Lower lobe of right lung (tissue), 2 donors: ENCODE data around the gene PILRA. TPM values are rescaled to one million over a fixed set of nuclear protein-coding genes. Genes with fewer than 3 reads are reported as not detected.
"Not testable (repeated sequence)": the region's sequence is repeated elsewhere in the genome, so short reads cannot be mapped to it uniquely, and the experiment has no call there.

Experiments
- ATAC-seq, 2 donors: fragments of 200-7000 bp; cut with Tn5 transposase; one replicate each; pipeline ENCODE4 v1.9.1; 2020 to 2022; ENCODE audit warnings: mild to moderate bottlenecking in 2 of 2, moderate library complexity in 2 of 2
- DNase-seq: peaks from one replicate; pipeline ENCODE4 v3.0.0-alpha.2; 2020
- H3K27ac ChIP-seq: fragments of 200-600 bp; one replicate; pipeline ENCODE4 v1.8.0; 2022
- H3K27me3 ChIP-seq: fragments of 200-600 bp; one replicate; pipeline ENCODE4 v1.8.0; 2022; ENCODE audit warnings: low read depth
- H3K36me3 ChIP-seq: fragments of 200-600 bp; one replicate; pipeline ENCODE4 v1.8.0; 2022; ENCODE audit warnings: mild to moderate bottlenecking
- H3K4me1 ChIP-seq: fragments of 200-600 bp; one replicate; pipeline ENCODE4 v1.8.0; 2022
- H3K4me3 ChIP-seq: fragments of 200-600 bp; one replicate; pipeline ENCODE4 v1.8.0; 2022; ENCODE audit warnings: mild to moderate bottlenecking
- H3K9me3 ChIP-seq: fragments of 200-600 bp; one replicate; pipeline ENCODE4 v1.8.0; 2022
- intact Hi-C: fragments of 100-400 bp; cut with DNase I; formaldehyde crosslinking; loops from one replicate; pipeline ENCODE4 v1.11.0; 2022
- total RNA-seq: library from RNA; stranded (reverse); fragmentation: NEBNext Ultra II Directional; extraction: Animal tissue kit (Norgen Biotek cat#: 25700); gene quantifications from one replicate; pipeline ENCODE4 v1.2.1, GENCODE V29; 2021
- TF ChIP-seq, protein P1 (sequence below): fragments of 200-600 bp; IDR thresholded peaks from one replicate; pipeline ENCODE4 v1.8.0; 2022; ENCODE audit warnings: antibody characterized with exemption, mild to moderate bottlenecking
- donor health status: DM: no; HTN: yes; CAD: no; lungs with severe emphysema.

The PILRA gene
- total RNA-seq, 1 donor from 2014 or later, result 48.7 TPM

DNA sequence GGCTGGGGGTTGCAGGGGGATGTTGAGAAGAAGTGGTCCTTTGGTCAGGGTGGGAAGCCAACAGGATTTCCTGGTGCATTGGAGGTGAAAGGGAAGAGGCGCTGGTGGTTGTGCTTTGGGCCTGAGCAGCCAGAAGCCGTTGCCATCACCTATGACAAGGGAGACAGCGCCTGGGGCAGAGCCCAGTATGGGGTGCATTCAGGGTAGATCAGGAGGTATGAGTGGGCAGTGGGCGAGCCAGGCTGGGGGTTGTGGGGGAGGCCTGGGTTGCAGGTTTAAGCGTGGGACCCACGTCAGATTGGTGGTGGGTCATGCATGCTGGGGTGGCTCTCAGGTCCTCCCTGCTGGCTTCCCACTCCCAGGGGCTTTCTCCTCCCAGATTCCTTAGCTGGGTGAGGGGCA lies 21.6 kb upstream of the PILRA start:
- DNase-seq (no peak), ATAC-seq (no peak)
- no peaks in the 10 kb centered on the region for H3K27me3 ChIP-seq
- peaks cover 95% of the 10 kb centered on the region for H3K36me3 ChIP-seq
- H3K4me3 ChIP-seq, result no peak overlapping the region
- no peaks in the 10 kb centered on the region for H3K4me1 ChIP-seq
- TF ChIP-seq, protein P1, sequence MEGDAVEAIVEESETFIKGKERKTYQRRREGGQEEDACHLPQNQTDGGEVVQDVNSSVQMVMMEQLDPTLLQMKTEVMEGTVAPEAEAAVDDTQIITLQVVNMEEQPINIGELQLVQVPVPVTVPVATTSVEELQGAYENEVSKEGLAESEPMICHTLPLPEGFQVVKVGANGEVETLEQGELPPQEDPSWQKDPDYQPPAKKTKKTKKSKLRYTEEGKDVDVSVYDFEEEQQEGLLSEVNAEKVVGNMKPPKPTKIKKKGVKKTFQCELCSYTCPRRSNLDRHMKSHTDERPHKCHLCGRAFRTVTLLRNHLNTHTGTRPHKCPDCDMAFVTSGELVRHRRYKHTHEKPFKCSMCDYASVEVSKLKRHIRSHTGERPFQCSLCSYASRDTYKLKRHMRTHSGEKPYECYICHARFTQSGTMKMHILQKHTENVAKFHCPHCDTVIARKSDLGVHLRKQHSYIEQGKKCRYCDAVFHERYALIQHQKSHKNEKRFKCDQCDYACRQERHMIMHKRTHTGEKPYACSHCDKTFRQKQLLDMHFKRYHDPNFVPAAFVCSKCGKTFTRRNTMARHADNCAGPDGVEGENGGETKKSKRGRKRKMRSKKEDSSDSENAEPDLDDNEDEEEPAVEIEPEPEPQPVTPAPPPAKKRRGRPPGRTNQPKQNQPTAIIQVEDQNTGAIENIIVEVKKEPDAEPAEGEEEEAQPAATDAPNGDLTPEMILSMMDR, result no peak
- H3K27ac ChIP-seq, result no peak overlapping the region
- intact Hi-C loops, result no loop called here
- no peaks in the 10 kb centered on the region for H3K9me3 ChIP-seq

DNA sequence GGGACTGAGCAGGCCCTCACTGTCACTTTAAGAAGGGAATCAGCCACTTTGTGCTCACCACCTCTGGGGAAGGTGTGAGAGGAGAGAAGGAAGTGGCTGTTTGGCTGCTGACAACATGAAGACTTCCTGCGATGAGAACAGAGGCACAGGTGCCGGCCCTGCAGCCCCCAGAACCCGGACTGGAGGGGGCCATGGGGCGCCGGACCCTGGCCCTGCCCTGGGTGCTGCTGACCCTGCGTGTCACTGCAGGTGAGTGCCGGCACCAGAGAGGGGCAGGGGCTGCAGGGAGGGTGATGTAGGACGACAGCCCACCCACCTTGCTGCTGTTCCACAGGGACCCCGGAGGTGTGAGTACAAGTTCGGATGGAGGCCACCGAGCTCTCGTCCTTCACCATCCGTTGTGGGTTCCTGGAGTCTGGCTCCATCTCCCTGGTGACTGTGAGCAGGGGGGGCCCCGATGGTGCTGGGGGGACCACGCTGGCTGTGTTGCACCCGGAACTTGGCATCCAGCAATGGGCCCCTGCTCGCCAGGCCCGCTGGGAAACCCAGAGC lies 21.0 kb upstream of the PILRA start:
- intact Hi-C loops, result not testable (repeated sequence)

DNA sequence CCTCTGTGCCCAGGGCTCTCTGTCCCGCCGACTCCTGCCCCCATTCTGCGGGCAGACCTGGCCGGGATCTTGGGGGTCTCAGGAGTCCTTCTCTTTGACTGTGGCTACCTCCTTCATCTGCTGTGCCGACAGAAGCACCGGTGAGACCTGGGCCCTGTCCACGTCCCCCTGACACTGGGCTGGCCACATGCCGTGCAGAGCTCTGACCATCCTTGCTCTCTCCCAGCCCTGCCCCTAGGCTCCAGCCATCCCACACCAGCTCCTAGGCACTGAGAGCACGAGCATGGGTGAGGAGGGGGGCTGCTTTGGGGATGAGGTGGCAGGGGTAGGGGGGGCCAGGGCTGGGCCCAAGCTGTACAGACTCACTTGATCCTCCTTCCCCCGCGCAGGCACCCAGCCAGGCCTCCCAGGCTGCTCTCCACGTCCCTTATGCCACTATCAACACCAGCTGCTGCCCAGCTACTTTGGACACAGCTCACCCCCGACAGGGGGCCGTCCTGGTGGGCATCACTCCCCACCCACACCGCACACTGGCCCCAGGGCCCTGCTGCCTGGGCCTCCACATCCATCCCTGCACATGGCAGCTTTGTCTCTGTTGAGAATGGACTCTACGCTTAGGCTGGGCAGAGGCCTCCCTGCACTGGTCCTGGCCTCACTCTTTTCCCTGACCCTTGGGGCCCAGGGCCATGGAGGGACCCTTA lies 20.2 kb upstream of the PILRA start:
- no peaks in the 10 kb centered on the region for H3K4me1 ChIP-seq
- TF ChIP-seq, protein P1, result no peak
- H3K36me3 ChIP-seq, result peaks cover 95% of the 10 kb centered on the region
- H3K27ac ChIP-seq, result no peak overlapping the region
- H3K27me3 ChIP-seq, result no peaks in the 10 kb centered on the region
- no peaks in the 10 kb centered on the region for H3K9me3 ChIP-seq
- H3K4me3 ChIP-seq, result no peak overlapping the region
- ATAC-seq (peak in 1 of 2 donors; percentile 3), DNase-seq (no peak)
- intact Hi-C loops, result no loop called here

More for the DNA sequence above, 21.0 kb upstream of the PILRA start:
- not testable (repeated sequence) for DNase-seq, H3K4me1 ChIP-seq, H3K27me3 ChIP-seq, H3K27ac ChIP-seq, H3K9me3 ChIP-seq
- ATAC-seq, result peak; percentile 32 to 36
- H3K4me3 ChIP-seq, result peak overlapping the region; percentile 7
- H3K36me3 ChIP-seq, result peaks cover 95% of the 10 kb centered on the region

DNA sequence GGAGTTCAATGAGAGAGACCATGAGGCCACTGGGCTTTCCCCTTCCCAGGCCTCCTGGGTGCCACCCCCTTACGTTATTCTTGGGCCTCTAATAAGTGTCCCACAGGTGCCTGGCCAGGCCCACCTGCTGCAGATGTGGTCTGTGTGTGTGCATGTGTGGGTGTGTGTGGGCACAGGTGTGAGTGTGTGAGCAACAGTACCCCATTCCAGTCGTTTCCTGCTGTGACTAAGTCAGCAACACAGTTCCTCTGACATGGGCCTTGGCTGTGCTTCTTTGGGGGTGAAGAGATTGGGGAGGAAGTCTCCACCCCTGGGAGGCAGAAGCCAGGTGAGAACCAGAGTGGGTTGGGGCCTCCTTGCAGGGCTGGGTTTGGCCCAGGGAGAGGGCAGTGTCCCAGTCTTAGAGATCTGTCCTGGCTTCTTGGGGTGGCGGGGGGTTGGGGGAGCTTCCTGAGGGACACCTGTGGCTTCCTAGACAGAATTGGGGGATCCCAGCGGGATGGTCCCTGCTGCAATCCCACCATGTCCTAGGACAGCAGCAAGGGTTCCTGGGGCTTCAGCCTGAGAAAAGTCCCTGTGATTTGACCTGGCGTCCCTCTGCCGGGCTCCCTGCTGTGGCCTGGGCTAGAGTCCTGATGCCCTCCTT lies 19.5 kb upstream of the PILRA start:
- Histone ChIP-seq H3K36me3 (peaks cover 95% of the 10 kb centered on the region), H3K4me3 (no peak overlapping the region), H3K4me1 (no peaks in the 10 kb centered on the region), H3K27ac (no peak overlapping the region), H3K9me3 (no peaks in the 10 kb centered on the region), H3K27me3 (no peaks in the 10 kb centered on the region)
- intact Hi-C loops, result no loop called here
- TF ChIP-seq, protein P1, result no peak
- no peak for ATAC-seq
- DNase-seq, result no peak

DNA sequence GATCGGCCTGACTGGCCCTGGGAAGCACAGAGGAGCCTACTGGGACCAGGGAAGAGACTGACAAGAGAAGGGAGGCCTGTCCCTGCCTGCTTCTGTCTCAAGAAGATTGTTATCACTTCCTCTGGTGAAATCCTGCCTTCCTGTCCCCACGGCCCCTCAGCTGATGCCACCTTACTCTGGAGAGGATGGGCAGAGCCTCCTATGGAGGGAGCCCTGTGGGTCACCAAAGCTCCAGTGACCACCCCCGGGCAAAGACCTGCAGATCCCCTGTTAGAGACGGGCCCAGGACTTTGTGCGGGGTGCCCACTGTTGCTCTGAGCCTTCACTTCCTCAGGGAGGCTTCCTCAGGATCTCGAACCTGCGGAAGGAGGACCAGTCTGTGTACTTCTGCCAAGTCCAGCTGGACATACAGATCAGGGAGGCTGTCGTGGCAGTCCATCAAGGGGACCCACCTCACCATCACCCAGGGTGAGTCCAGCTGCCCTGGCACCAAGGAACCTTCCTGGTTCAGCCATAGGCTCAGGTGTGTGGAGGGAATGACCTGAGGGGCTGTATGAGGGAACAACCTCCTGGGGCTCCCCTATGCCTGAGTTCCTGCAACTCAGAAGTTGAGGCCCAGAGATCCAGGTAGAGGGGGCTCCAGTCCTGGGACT lies 16.7 kb upstream of the PILRA start:
- TF ChIP-seq, protein P1, result no peak
- H3K36me3 ChIP-seq, result peaks cover 97% of the 10 kb centered on the region
- ATAC-seq (no peak), DNase-seq (no peak)
- no peaks in the 10 kb centered on the region for H3K4me1 ChIP-seq
- H3K4me3 ChIP-seq, result no peak overlapping the region
- no peaks in the 10 kb centered on the region for H3K27me3 ChIP-seq
- no peaks in the 10 kb centered on the region for H3K9me3 ChIP-seq
- intact Hi-C loops, result no loop called here
- no peak overlapping the region for H3K27ac ChIP-seq
